GM12878 (cell line): ENCODE results near the gene C10orf88. TPM values are rescaled to one million over a fixed set of nuclear protein-coding genes. Genes with fewer than 3 reads are reported as not detected.

Source experiments
- ATAC-seq: fragments of 200-7000 bp; cut with Tn5 transposase; 3 replicates; pipeline ENCODE4 v1.9.1; 2020; ENCODE audit warnings: mild to moderate bottlenecking, moderate library complexity
- BruUV-seq: library from RNA; stranded (reverse); fragments of 400-500 nt; replicated peaks from 2 replicates; lab custom pipeline; 2021; lab: Mats Ljungman, UMichigan
- CTCF ChIA-PET: fragments of 300-600 bp; sonication (Branson Sonifier 250); formaldehyde crosslinking; extraction: SDS; loops from one replicate; lab custom pipeline; 2021; ENCODE audit warnings: inconsistent platforms; lab: Yijun Ruan, JAX
- POLR2A ChIA-PET: fragments of 350-600 bp; formaldehyde crosslinking; extraction: SDS; loops from one replicate; lab custom pipeline; 2021; ENCODE audit warnings: inconsistent platforms; lab: Charles Lee
- RAD21 ChIA-PET: fragments of 300-600 bp; sonication (Branson Sonifier 250); formaldehyde crosslinking; loops from one replicate; lab custom pipeline; 2023; ENCODE audit warnings: antibody characterized with exemption; ENCODE audit not compliant: unreplicated experiment; lab: Charles Lee
- SMC1A ChIA-PET: fragments of 300-600 bp; sonication (Branson Sonifier 250); formaldehyde crosslinking; loops from one replicate; lab custom pipeline; 2023; ENCODE audit not compliant: unreplicated experiment, uncharacterized antibody; lab: Charles Lee
- DNase-seq: peaks from one replicate; pipeline ENCODE4 v3.0.0-alpha.2; 2011; ENCODE audit warnings: low read depth, low spot score
- FAIRE-seq: peaks from 3 replicates; lab custom pipeline; 2011; peaks lifted over from hg19 to GRCh38; lab: Jason Lieb, UNC
- H2AFZ ChIP-seq: 2 replicates; pipeline ENCODE4 v1.6.0; 2011; ENCODE audit warnings: low read depth, low read length, control low read depth; ENCODE audit not compliant: control insufficient read depth
- H3K27ac ChIP-seq: 2 replicates; pipeline ENCODE4 v1.5.1; 2011; ENCODE audit warnings: control low read depth; ENCODE audit not compliant: control insufficient read depth, insufficient read depth
- H3K27me3 ChIP-seq, 2 experiments: replicated peaks in 1 of 2; 2 replicates each; pipeline versions ENCODE4 v1.6.0 to v1.6.1; 2011; ENCODE audit warnings: low read length in 1 of 2; ENCODE audit not compliant: control insufficient read depth in 2 of 2, insufficient read depth in 2 of 2
- H3K36me3 ChIP-seq, 2 experiments: 2 replicates each; pipeline ENCODE4 v1.5.1; 2011; ENCODE audit warnings: low read length in 1 of 2; ENCODE audit not compliant: control insufficient read depth in 2 of 2, insufficient read depth in 2 of 2
- H3K4me1 ChIP-seq: 2 replicates; pipeline ENCODE4 v1.6.1; 2011; ENCODE audit warnings: mild to moderate bottlenecking, low read length, moderate library complexity, mixed read lengths; ENCODE audit not compliant: control insufficient read depth, insufficient read depth
- H3K4me2 ChIP-seq: 2 replicates; pipeline ENCODE4 v1.6.0; 2011; ENCODE audit warnings: control low read depth; ENCODE audit not compliant: control insufficient read depth, insufficient read depth
- H3K4me3 ChIP-seq: fragments of 200-600 bp; sonication (generic); 2 replicates; pipeline ENCODE4 v1.5.1; 2016
- H3K79me2 ChIP-seq: 2 replicates; pipeline ENCODE4 v1.6.0; 2011; ENCODE audit warnings: low read length; ENCODE audit not compliant: control insufficient read depth, insufficient read depth
- H3K9ac ChIP-seq: 2 replicates; pipeline ENCODE4 v1.8.0; 2011; ENCODE audit warnings: low read length, control low read depth, mixed read lengths; ENCODE audit not compliant: control insufficient read depth, insufficient read depth
- H3K9me3 ChIP-seq: replicated peaks from 3 replicates; pipeline ENCODE4 v1.5.1; 2011; ENCODE audit warnings: mild to moderate bottlenecking, low read length; ENCODE audit not compliant: control insufficient read depth, insufficient read depth
- H4K20me1 ChIP-seq: 2 replicates; pipeline ENCODE4 v1.6.0; 2011; ENCODE audit not compliant: control insufficient read depth, insufficient read depth
- FOS ChIP-seq: IDR thresholded peaks from 3 replicates; pipeline ENCODE4 v1.6.1; 2011; ENCODE audit warnings: borderline replicate concordance; ENCODE audit not compliant: insufficient read length; ENCODE audit errors: extremely low read depth
- MTA2 ChIP-seq: fragments of 450-650 bp; IDR thresholded peaks from 2 replicates; pipeline ENCODE4 v1.6.1; 2016; ENCODE audit warnings: low read depth, mild to moderate bottlenecking, moderate library complexity
- NFYA ChIP-seq: IDR thresholded peaks from 2 replicates; pipeline ENCODE4 v1.6.1; 2011; ENCODE audit warnings: low read depth, mild to moderate bottlenecking, low read length, improper control_type of control experiment, borderline replicate concordance
- PAX8 ChIP-seq: fragments of 450-650 bp; IDR thresholded peaks from 2 replicates; pipeline ENCODE4 v1.6.1; 2017; ENCODE audit warnings: mild to moderate bottlenecking, moderate library complexity
- RUNX3 ChIP-seq: IDR thresholded peaks from 2 replicates; pipeline ENCODE4 v1.6.1; 2012; ENCODE audit warnings: low read length, inconsistent platforms
- SMAD1 ChIP-seq: fragments of 450-650 bp; IDR thresholded peaks from 2 replicates; pipeline ENCODE4 v1.6.1; 2018; ENCODE audit warnings: mild to moderate bottlenecking, low read depth; ENCODE audit not compliant: partially characterized antibody
- YBX1 ChIP-seq: fragments of 450-650 bp; IDR thresholded peaks from 2 replicates; pipeline ENCODE4 v1.6.1; 2016; ENCODE audit warnings: antibody characterized with exemption
- WGBS: methylation state at CpG from one replicate; pipeline ENCODE4 v1.1.6; 2016; ENCODE audit warnings: low lambda C conversion rate; ENCODE audit not compliant: insufficient replicate concordance, insufficient coverage; ENCODE audit errors: missing lambda C conversion rate; 5-methylcytosine and 5-hydroxymethylcytosine counted together
- in situ Hi-C: fragments of 300-500 bp; cut with MboI; formaldehyde crosslinking; loops from 9 replicates; pipeline ENCODE4 v1.14.3; 2018; ENCODE audit warnings: mixed read lengths
- intact Hi-C: fragments of 100-400 bp; cut with micrococcal nuclease; formaldehyde crosslinking; loops from one replicate; pipeline ENCODE4 v1.14.2; 2022; ENCODE audit not compliant: unreplicated experiment
- polyA plus RNA-seq, 11 experiments: library from polyadenylated mRNA; depleted of rRNA in 4 of 11; unstranded in 6 of 11; stranded (reverse) in 5 of 11; fragments of >200 nt; fragmentation: Nextera tagmentation in 4 of 11; fragmentation: Illumina TruSeq in 1 of 11; extraction: Ambion mirVana in 4 of 11; extraction: Trizol in 1 of 11; gene quantifications; 1 replicate in 1 of 11; 2 replicates in 10 of 11; pipeline versions ENCODE4 v1.2.1 to v1.2.3, GENCODE V29; 2011 to 2016; ENCODE audit warnings: inconsistent platforms in 2 of 11, missing spikeins in 2 of 11, low read depth in 1 of 11
- total RNA-seq, 4 experiments: library from RNA; depleted of rRNA in 3 of 4; stranded (reverse); fragments of >200 nt in 3 of 4; fragmentation: Illumina TruSeq in 1 of 4; extraction: Trizol in 1 of 4; gene quantifications; 2 replicates each; pipeline versions ENCODE4 v1.2.1 to v1.2.3, GENCODE V29; 2013 to 2021
- TF ChIP-seq, protein P1 (sequence below): fragments of 450-650 bp; IDR thresholded peaks from 2 replicates; pipeline ENCODE4 v1.6.1; 2017; ENCODE audit warnings: antibody characterized with exemption, mild to moderate bottlenecking, moderate library complexity
- TF ChIP-seq, protein P2 (sequence below): fragments of 450-650 bp; formaldehyde crosslinking; IDR thresholded peaks from 2 replicates; pipeline ENCODE4 v1.4.0; 2020; ENCODE audit warnings: mild to moderate bottlenecking, moderate library complexity
- TF ChIP-seq, protein P3 (sequence below): fragments of 450-650 bp; IDR thresholded peaks from 2 replicates; pipeline ENCODE4 v1.6.1; 2016; ENCODE audit warnings: mild to moderate bottlenecking, moderate library complexity, borderline replicate concordance

C10orf88 gene
- total and polyA plus RNA-seq, 10 of the 15 experiments (the other 5 are each of a cell fraction or from before 2014, with no cell fraction given): 4.7 to 12.5 (median 8.5) TPM

DNA sequence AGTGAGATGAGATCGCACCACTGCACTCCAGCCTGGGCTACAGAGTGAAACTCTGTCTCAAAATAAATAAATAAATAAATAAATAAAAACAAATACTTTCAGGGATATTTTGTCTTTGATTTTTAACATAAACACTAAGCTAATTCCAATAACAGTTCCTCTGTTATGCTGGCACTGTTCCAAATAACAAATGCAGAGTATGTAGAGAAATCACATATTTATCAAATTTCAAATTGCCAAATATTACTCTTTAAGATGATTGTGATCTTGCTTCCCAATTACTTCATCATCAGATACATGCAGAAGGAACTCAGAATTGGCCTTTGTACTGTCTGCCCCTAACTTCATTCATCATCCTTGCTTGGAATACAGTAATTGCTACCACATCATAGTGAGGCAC is 23.9 kb downstream of the C10orf88 start:
- ChIA-PET SMC1A (no interaction called here), RAD21 (no interaction called here), POLR2A (no interaction called here), CTCF (no interaction called here)
- Histone ChIP-seq H3K4me2 (no peak overlapping the region), H3K27ac (no peak overlapping the region), H3K9ac (no peak overlapping the region), H4K20me1 (no peaks in the 10 kb centered on the region), H3K79me2 (no peaks in the 10 kb centered on the region), H3K4me3 (no peak overlapping the region), H2AFZ (no peak overlapping the region), H3K4me1 (no peaks in the 10 kb centered on the region), H3K27me3 (no peaks in the 10 kb centered on the region), H3K36me3 (peaks cover 0 to 7% of the 10 kb centered on the region in 2 experiments; a peak in 1 of 4 replicates), H3K9me3 (no peaks in the 10 kb centered on the region)
- WGBS: 100% methylated on average over 1 of the region's 1 CpG
- ATAC-seq: no peak
- no TSS peak for BruUV-seq
- intact Hi-C loops: no loop called here
- no peak for FAIRE-seq
- in situ Hi-C loops: no loop called here
- no peak for DNase-seq
- TF ChIP-seq, protein P1, sequence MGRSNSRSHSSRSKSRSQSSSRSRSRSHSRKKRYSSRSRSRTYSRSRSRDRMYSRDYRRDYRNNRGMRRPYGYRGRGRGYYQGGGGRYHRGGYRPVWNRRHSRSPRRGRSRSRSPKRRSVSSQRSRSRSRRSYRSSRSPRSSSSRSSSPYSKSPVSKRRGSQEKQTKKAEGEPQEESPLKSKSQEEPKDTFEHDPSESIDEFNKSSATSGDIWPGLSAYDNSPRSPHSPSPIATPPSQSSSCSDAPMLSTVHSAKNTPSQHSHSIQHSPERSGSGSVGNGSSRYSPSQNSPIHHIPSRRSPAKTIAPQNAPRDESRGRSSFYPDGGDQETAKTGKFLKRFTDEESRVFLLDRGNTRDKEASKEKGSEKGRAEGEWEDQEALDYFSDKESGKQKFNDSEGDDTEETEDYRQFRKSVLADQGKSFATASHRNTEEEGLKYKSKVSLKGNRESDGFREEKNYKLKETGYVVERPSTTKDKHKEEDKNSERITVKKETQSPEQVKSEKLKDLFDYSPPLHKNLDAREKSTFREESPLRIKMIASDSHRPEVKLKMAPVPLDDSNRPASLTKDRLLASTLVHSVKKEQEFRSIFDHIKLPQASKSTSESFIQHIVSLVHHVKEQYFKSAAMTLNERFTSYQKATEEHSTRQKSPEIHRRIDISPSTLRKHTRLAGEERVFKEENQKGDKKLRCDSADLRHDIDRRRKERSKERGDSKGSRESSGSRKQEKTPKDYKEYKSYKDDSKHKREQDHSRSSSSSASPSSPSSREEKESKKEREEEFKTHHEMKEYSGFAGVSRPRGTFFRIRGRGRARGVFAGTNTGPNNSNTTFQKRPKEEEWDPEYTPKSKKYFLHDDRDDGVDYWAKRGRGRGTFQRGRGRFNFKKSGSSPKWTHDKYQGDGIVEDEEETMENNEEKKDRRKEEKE: no peak
- TF ChIP-seq RUNX3 (no peak), YBX1 (no peak), NFYA (no peak), MTA2 (no peak), FOS (no peak), SMAD1 (no peak), PAX8 (no peak)
- TF ChIP-seq, protein P2, sequence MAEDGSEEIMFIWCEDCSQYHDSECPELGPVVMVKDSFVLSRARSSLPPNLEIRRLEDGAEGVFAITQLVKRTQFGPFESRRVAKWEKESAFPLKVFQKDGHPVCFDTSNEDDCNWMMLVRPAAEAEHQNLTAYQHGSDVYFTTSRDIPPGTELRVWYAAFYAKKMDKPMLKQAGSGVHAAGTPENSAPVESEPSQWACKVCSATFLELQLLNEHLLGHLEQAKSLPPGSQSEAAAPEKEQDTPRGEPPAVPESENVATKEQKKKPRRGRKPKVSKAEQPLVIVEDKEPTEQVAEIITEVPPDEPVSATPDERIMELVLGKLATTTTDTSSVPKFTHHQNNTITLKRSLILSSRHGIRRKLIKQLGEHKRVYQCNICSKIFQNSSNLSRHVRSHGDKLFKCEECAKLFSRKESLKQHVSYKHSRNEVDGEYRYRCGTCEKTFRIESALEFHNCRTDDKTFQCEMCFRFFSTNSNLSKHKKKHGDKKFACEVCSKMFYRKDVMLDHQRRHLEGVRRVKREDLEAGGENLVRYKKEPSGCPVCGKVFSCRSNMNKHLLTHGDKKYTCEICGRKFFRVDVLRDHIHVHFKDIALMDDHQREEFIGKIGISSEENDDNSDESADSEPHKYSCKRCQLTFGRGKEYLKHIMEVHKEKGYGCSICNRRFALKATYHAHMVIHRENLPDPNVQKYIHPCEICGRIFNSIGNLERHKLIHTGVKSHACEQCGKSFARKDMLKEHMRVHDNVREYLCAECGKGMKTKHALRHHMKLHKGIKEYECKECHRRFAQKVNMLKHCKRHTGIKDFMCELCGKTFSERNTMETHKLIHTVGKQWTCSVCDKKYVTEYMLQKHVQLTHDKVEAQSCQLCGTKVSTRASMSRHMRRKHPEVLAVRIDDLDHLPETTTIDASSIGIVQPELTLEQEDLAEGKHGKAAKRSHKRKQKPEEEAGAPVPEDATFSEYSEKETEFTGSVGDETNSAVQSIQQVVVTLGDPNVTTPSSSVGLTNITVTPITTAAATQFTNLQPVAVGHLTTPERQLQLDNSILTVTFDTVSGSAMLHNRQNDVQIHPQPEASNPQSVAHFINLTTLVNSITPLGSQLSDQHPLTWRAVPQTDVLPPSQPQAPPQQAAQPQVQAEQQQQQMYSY (CRISPR knock-in tag): no peak
- TF ChIP-seq, protein P3, sequence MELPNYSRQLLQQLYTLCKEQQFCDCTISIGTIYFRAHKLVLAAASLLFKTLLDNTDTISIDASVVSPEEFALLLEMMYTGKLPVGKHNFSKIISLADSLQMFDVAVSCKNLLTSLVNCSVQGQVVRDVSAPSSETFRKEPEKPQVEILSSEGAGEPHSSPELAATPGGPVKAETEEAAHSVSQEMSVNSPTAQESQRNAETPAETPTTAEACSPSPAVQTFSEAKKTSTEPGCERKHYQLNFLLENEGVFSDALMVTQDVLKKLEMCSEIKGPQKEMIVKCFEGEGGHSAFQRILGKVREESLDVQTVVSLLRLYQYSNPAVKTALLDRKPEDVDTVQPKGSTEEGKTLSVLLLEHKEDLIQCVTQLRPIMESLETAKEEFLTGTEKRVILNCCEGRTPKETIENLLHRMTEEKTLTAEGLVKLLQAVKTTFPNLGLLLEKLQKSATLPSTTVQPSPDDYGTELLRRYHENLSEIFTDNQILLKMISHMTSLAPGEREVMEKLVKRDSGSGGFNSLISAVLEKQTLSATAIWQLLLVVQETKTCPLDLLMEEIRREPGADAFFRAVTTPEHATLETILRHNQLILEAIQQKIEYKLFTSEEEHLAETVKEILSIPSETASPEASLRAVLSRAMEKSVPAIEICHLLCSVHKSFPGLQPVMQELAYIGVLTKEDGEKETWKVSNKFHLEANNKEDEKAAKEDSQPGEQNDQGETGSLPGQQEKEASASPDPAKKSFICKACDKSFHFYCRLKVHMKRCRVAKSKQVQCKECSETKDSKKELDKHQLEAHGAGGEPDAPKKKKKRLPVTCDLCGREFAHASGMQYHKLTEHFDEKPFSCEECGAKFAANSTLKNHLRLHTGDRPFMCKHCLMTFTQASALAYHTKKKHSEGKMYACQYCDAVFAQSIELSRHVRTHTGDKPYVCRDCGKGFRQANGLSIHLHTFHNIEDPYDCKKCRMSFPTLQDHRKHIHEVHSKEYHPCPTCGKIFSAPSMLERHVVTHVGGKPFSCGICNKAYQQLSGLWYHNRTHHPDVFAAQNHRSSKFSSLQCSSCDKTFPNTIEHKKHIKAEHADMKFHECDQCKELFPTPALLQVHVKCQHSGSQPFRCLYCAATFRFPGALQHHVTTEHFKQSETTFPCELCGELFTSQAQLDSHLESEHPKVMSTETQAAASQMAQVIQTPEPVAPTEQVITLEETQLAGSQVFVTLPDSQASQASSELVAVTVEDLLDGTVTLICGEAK: no peak
